GM18867 (cell line): Measurements from ENCODE around the gene CXCL5.

Source experiments
- ATAC-seq: cut with Tn5 transposase; IDR thresholded peaks from one replicate; pipeline ENCODE4 v1.9.1; 2021; ENCODE audit warnings: mild to moderate bottlenecking, moderate library complexity; ENCODE audit not compliant: unreplicated experiment

The CXCL5 gene

GRCh38 chr4:73998040-73999011 is at the start of gene CXCL5:
Gene CXCL5 (minus strand): TSS chr4:73998677. CDS start chr4:73998581, 96 bp downstream.
- no peak for ATAC-seq

- no peak for ATAC-seq
Measured at GRCh38 chr4:74047152-74047551, 48.7 kb upstream of the CXCL5 start.

- no peak for ATAC-seq
Measured at GRCh38 chr4:74045772-74046171, 47.3 kb upstream of the CXCL5 start.

GRCh38 chr4:74045247-74045646 is 46.8 kb upstream of the CXCL5 start:
- no peak for ATAC-seq

GRCh38 chr4:74044677-74045076 is 46.2 kb upstream of the CXCL5 start:
- ATAC-seq = no peak

GRCh38 chr4:74042681-74043080 is 44.2 kb upstream of the CXCL5 start:
- ATAC-seq = no peak

- ATAC-seq = no peak
Measured at GRCh38 chr4:74041418-74041817, 42.9 kb upstream of the CXCL5 start.

GRCh38 chr4:74039315-74039763 is 40.9 kb upstream of the CXCL5 start:
- no peak for ATAC-seq

GRCh38 chr4:74038425-74039314 is 40.2 kb upstream of the CXCL5 start, which contains the start of gene CXCL3:
Gene CXCL3 (minus strand): TSS chr4:74038689. CDS start chr4:74038611, 78 bp downstream.
- ATAC-seq = no peak

GRCh38 chr4:74038086-74038424 is 39.6 kb upstream of the CXCL5 start:
- no peak for ATAC-seq

- no peak for ATAC-seq
Measured at GRCh38 chr4:74037076-74037955, 38.8 kb upstream of the CXCL5 start.

GRCh38 chr4:74033739-74034138 is 35.3 kb upstream of the CXCL5 start:
- no peak for ATAC-seq

- ATAC-seq = no peak
Measured at GRCh38 chr4:74032064-74032463, 33.6 kb upstream of the CXCL5 start.

GRCh38 chr4:74031576-74031975 is 33.1 kb upstream of the CXCL5 start:
- no peak for ATAC-seq

GRCh38 chr4:74030285-74030684 is 31.8 kb upstream of the CXCL5 start:
- ATAC-seq = no peak

- no peak for ATAC-seq
Measured at GRCh38 chr4:74028504-74028903, 30.0 kb upstream of the CXCL5 start.

- ATAC-seq = no peak
Measured at GRCh38 chr4:74023709-74024108, 25.2 kb upstream of the CXCL5 start.

- ATAC-seq = no peak
Measured at GRCh38 chr4:74021601-74022000, 23.1 kb upstream of the CXCL5 start.

- ATAC-seq = no peak
Measured at GRCh38 chr4:74018771-74019170, 20.3 kb upstream of the CXCL5 start.

GRCh38 chr4:74018116-74018515 is 19.6 kb upstream of the CXCL5 start:
- ATAC-seq = no peak

- peak; percentile 53 for ATAC-seq
Measured at GRCh38 chr4:74016068-74016467, 17.6 kb upstream of the CXCL5 start.
